Glutamatergic neuron (in vitro differentiated cells): ENCODE results near the gene GNAZ. TPM values are rescaled to one million over a fixed set of nuclear protein-coding genes. Genes with fewer than 3 reads are reported as not detected.

ENCODE experiments used
- DNase-seq: peaks from one replicate; pipeline ENCODE4 v3.0.0; 2022
- H3K27ac Mint-ChIP-seq: one replicate; pipeline ENCODE4 v1.8.0; 2020; ENCODE audit warnings: mild to moderate bottlenecking, mixed read lengths, inconsistent platforms; ENCODE audit not compliant: unreplicated experiment
- H3K27me3 Mint-ChIP-seq: one replicate; pipeline ENCODE4 v1.8.0; 2020; ENCODE audit warnings: mild to moderate bottlenecking, moderate library complexity, mixed read lengths, inconsistent platforms; ENCODE audit not compliant: unreplicated experiment
- H3K36me3 Mint-ChIP-seq: one replicate; pipeline ENCODE4 v1.8.0; 2020; ENCODE audit warnings: mild to moderate bottlenecking, mixed read lengths, inconsistent platforms; ENCODE audit not compliant: unreplicated experiment
- H3K4me1 Mint-ChIP-seq: one replicate; pipeline ENCODE4 v1.8.0; 2020; ENCODE audit warnings: mild to moderate bottlenecking, low read depth, mixed read lengths, inconsistent platforms; ENCODE audit not compliant: unreplicated experiment
- H3K4me3 Mint-ChIP-seq: one replicate; pipeline ENCODE4 v1.8.0; 2020; ENCODE audit warnings: mild to moderate bottlenecking, mixed read lengths, inconsistent platforms; ENCODE audit not compliant: unreplicated experiment
- H3K9me3 Mint-ChIP-seq: one replicate; pipeline ENCODE4 v1.8.0; 2020; ENCODE audit warnings: mild to moderate bottlenecking, moderate library complexity, mixed read lengths, inconsistent platforms; ENCODE audit not compliant: unreplicated experiment
- CTCF ChIP-seq: fragments of 200-600 bp; sonication (generic); IDR thresholded peaks from one replicate; pipeline ENCODE4 v1.5.0; 2021; ENCODE audit not compliant: partially characterized antibody, unreplicated experiment
- total RNA-seq: library from RNA; stranded (reverse); fragmentation: NEBNext Ultra II Directional; extraction: Animal tissue kit (Norgen Biotek cat#: 25700); gene quantifications from one replicate; pipeline ENCODE4 v1.2.1, GENCODE V29; 2021; ENCODE audit not compliant: unreplicated experiment

GNAZ gene
- total RNA-seq, 1 donor from 2014 or later = 82.5 TPM

- H3K9me3 Mint-ChIP-seq = peaks cover 8% of the 10 kb centered on the region
- H3K27me3 Mint-ChIP-seq = peaks cover 17% of the 10 kb centered on the region
- no peak for DNase-seq
- no peak overlapping the region for H3K27ac Mint-ChIP-seq
- no peak overlapping the region for H3K4me3 Mint-ChIP-seq
- no peak for TF ChIP-seq CTCF
- H3K4me1 Mint-ChIP-seq = peaks cover 12% of the 10 kb centered on the region
- no peaks in the 10 kb centered on the region for H3K36me3 Mint-ChIP-seq
These were observed 27.3 kb downstream of the GNAZ start for GRCh38 chr22:23097412-23098229.

- H3K4me3 Mint-ChIP-seq = no peak overlapping the region
- no peak for TF ChIP-seq CTCF
- no peaks in the 10 kb centered on the region for H3K36me3 Mint-ChIP-seq
- peaks cover 7% of the 10 kb centered on the region for H3K9me3 Mint-ChIP-seq
- H3K4me1 Mint-ChIP-seq = peaks cover 14% of the 10 kb centered on the region
- DNase-seq = no peak
- H3K27ac Mint-ChIP-seq = no peak overlapping the region
- peaks cover 16% of the 10 kb centered on the region for H3K27me3 Mint-ChIP-seq
These were observed 27.9 kb downstream of the GNAZ start for GRCh38 chr22:23098230-23098705.

GRCh38 chr22:23098718-23099530 is 28.6 kb downstream of the GNAZ start:
- Mint-ChIP-seq H3K36me3 (no peaks in the 10 kb centered on the region), H3K27ac (no peak overlapping the region), H3K27me3 (peaks cover 10% of the 10 kb centered on the region), H3K9me3 (peaks cover 5% of the 10 kb centered on the region), H3K4me3 (no peak overlapping the region), H3K4me1 (peaks cover 12% of the 10 kb centered on the region)
- DNase-seq = no peak
- no peak for TF ChIP-seq CTCF

GRCh38 chr22:23099531-23099804 is 29.1 kb downstream of the GNAZ start:
- H3K36me3 Mint-ChIP-seq = no peaks in the 10 kb centered on the region
- peaks cover 10% of the 10 kb centered on the region for H3K4me1 Mint-ChIP-seq
- DNase-seq = no peak
- H3K27me3 Mint-ChIP-seq = peaks cover 10% of the 10 kb centered on the region
- no peak overlapping the region for H3K4me3 Mint-ChIP-seq
- H3K27ac Mint-ChIP-seq = no peak overlapping the region
- peaks cover 5% of the 10 kb centered on the region for H3K9me3 Mint-ChIP-seq
- TF ChIP-seq CTCF = no peak
